KMS-11 (cell line): ENCODE results near the gene ASCC3.

Experiments used
- H2AFZ ChIP-seq: fragments of 200-600 bp; sonication (generic); 2 replicates; pipeline ENCODE4 v1.6.1; 2016; ENCODE audit warnings: antibody characterized with exemption, mixed run types, low read depth
- H3K27ac ChIP-seq: fragments of 200-600 bp; sonication (generic); 2 replicates; pipeline ENCODE4 v1.6.1; 2016; ENCODE audit warnings: mild to moderate bottlenecking, mixed run types
- H3K27me3 ChIP-seq: fragments of 200-600 bp; sonication (generic); 2 replicates; pipeline ENCODE4 v1.6.1; 2017; ENCODE audit warnings: mild to moderate bottlenecking, low read depth, mixed run types, moderate library complexity; ENCODE audit not compliant: insufficient read depth
- H3K36me3 ChIP-seq: fragments of 200-600 bp; sonication (generic); 2 replicates; pipeline ENCODE4 v1.6.1; 2017; ENCODE audit warnings: mild to moderate bottlenecking, mixed run types; ENCODE audit not compliant: insufficient read depth
- H3K4me1 ChIP-seq: fragments of 200-600 bp; sonication (generic); 2 replicates; pipeline ENCODE4 v1.6.1; 2016; ENCODE audit warnings: mild to moderate bottlenecking, low read depth, mixed run types; ENCODE audit not compliant: poor library complexity, severe bottlenecking
- H3K4me2 ChIP-seq: fragments of 200-600 bp; sonication (generic); 2 replicates; pipeline ENCODE4 v1.7.0; 2016; ENCODE audit warnings: mild to moderate bottlenecking, mixed run types
- H3K4me3 ChIP-seq: fragments of 200-600 bp; sonication (generic); IDR thresholded peaks from 2 replicates; pipeline ENCODE4 v1.6.1; 2017; ENCODE audit warnings: low read depth, low read length, mixed read lengths; ENCODE audit not compliant: insufficient read depth
- H3K79me2 ChIP-seq: fragments of 200-600 bp; sonication (generic); 2 replicates; pipeline ENCODE4 v1.6.1; 2016; ENCODE audit warnings: low read depth, mixed run types; ENCODE audit not compliant: insufficient read depth
- H3K9ac ChIP-seq: fragments of 200-600 bp; sonication (generic); 2 replicates; pipeline ENCODE4 v1.6.1; 2016; ENCODE audit warnings: mild to moderate bottlenecking, mixed run types
- H4K20me1 ChIP-seq: fragments of 200-600 bp; sonication (generic); 2 replicates; pipeline ENCODE4 v1.6.1; 2016; ENCODE audit warnings: mild to moderate bottlenecking, mixed run types; ENCODE audit not compliant: insufficient read depth
- CTCF ChIP-seq: fragments of 200-600 bp; sonication (generic); conservative IDR thresholded peaks from 2 replicates; pipeline ENCODE4 v1.6.1; 2017; ENCODE audit warnings: low read depth, mild to moderate bottlenecking, antibody characterized with exemption, low read length, moderate library complexity, mixed read lengths

ASCC3 gene

GRCh38 chr6:100706491-100706890, 174.6 kb downstream of the ASCC3 start:
- Histone ChIP-seq H3K79me2 (no peaks in the 10 kb centered on the region), H3K27me3 (no peaks in the 10 kb centered on the region), H3K4me3 (no peak overlapping the region), H3K27ac (no peak overlapping the region), H2AFZ (no peak overlapping the region), H3K4me2 (no peak overlapping the region), H4K20me1 (no peaks in the 10 kb centered on the region), H3K4me1 (no peaks in the 10 kb centered on the region), H3K9ac (no peak overlapping the region), H3K36me3 (no peaks in the 10 kb centered on the region)
- TF ChIP-seq CTCF: no peak

GRCh38 chr6:100704961-100705360, 176.2 kb downstream of the ASCC3 start:
- no peak overlapping the region for H3K9ac ChIP-seq
- no peaks in the 10 kb centered on the region for H3K4me1 ChIP-seq
- no peaks in the 10 kb centered on the region for H3K27me3 ChIP-seq
- H3K4me3 ChIP-seq: no peak overlapping the region
- no peak overlapping the region for H3K27ac ChIP-seq
- H2AFZ ChIP-seq: no peak overlapping the region
- TF ChIP-seq CTCF: no peak
- no peaks in the 10 kb centered on the region for H4K20me1 ChIP-seq
- H3K36me3 ChIP-seq: no peaks in the 10 kb centered on the region
- no peaks in the 10 kb centered on the region for H3K79me2 ChIP-seq
- H3K4me2 ChIP-seq: no peak overlapping the region

GRCh38 chr6:100701728-100702127, 179.4 kb downstream of the ASCC3 start:
- Histone ChIP-seq H3K79me2 (no peaks in the 10 kb centered on the region), H3K27me3 (no peaks in the 10 kb centered on the region), H3K4me1 (no peaks in the 10 kb centered on the region), H4K20me1 (no peaks in the 10 kb centered on the region), H3K9ac (no peak overlapping the region), H3K4me2 (no peak overlapping the region), H2AFZ (no peak overlapping the region), H3K27ac (no peak overlapping the region), H3K4me3 (no peak overlapping the region), H3K36me3 (no peaks in the 10 kb centered on the region)
- no peak for TF ChIP-seq CTCF

- Histone ChIP-seq H3K4me2 (no peak overlapping the region), H3K4me1 (no peaks in the 10 kb centered on the region)
Observed at GRCh38 chr6:100700009-100700408, 181.1 kb downstream of the ASCC3 start.

More at GRCh38 chr6:100700009-100700408, 181.1 kb downstream of the ASCC3 start:
- H4K20me1 ChIP-seq: no peaks in the 10 kb centered on the region
- no peak for TF ChIP-seq CTCF
- no peaks in the 10 kb centered on the region for H3K36me3 ChIP-seq
- H3K27me3 ChIP-seq: no peaks in the 10 kb centered on the region
- no peak overlapping the region for H3K9ac ChIP-seq
- no peaks in the 10 kb centered on the region for H3K79me2 ChIP-seq
- H3K4me3 ChIP-seq: no peak overlapping the region
- no peak overlapping the region for H2AFZ ChIP-seq
- H3K27ac ChIP-seq: no peak overlapping the region
